CD4-positive, alpha-beta T cell (primary cell): Measurements from ENCODE around the gene FRAT1. TPM values are rescaled to one million over a fixed set of nuclear protein-coding genes. Genes with fewer than 3 reads are reported as not detected.

Experiments
- ATAC-seq: fragments of 200-7000 bp; cut with Tn5 transposase; one replicate; pipeline ENCODE4 v1.10.0; 2022; ENCODE audit warnings: mild to moderate bottlenecking; ENCODE audit not compliant: poor library complexity
- CTCF ChIA-PET: fragments of 350-600 bp; sonication (Branson Sonifier 250); formaldehyde crosslinking; loops from one replicate; lab custom pipeline; 2021; ENCODE audit warnings: antibody characterized with exemption, inconsistent platforms; lab: Charles Lee
- POLR2A ChIA-PET: fragments of 350-600 bp; sonication (Branson Sonifier 250); formaldehyde crosslinking; loops from one replicate; lab custom pipeline; 2021; ENCODE audit warnings: antibody characterized with exemption, inconsistent platforms; lab: Charles Lee
- DNase-seq, 14 experiments: peaks; one replicate each; pipeline ENCODE4 v3.0.0-alpha.2; 2013 to 2020; ENCODE audit warnings: mixed read lengths in 2 of 14
- H3K27ac ChIP-seq, 2 donors: one replicate each; pipeline versions ENCODE4 v1.5.1 to v1.7.0; 2013; ENCODE audit warnings: low read length in 2 of 2, low read depth in 1 of 2, mild to moderate bottlenecking in 1 of 2
- H3K27me3 ChIP-seq, 2 experiments: 1 replicate in 1 of 2; 2 replicates in 1 of 2; pipeline versions ENCODE4 v1.6.1 to v1.7.0; 2013; ENCODE audit warnings: low read length in 2 of 2, control low read depth in 1 of 2, mild to moderate bottlenecking in 1 of 2, moderate library complexity in 1 of 2; ENCODE audit not compliant: insufficient read depth in 2 of 2, control insufficient read depth in 1 of 2
- H3K36me3 ChIP-seq: one replicate; pipeline ENCODE4 v1.6.1; 2013; ENCODE audit warnings: low read length, control low read depth; ENCODE audit not compliant: insufficient read depth
- H3K4me1 ChIP-seq: one replicate; pipeline ENCODE4 v1.6.1; 2013; ENCODE audit warnings: low read length, control low read depth; ENCODE audit not compliant: insufficient read depth
- H3K4me3 ChIP-seq: one replicate; pipeline ENCODE4 v1.5.1; 2013; ENCODE audit warnings: mild to moderate bottlenecking, low read length, moderate library complexity
- H3K9me3 ChIP-seq, 2 experiments: 1 replicate in 1 of 2; 2 replicates in 1 of 2; pipeline versions ENCODE4 v1.6.1 to v1.7.0; 2013; ENCODE audit warnings: low read length in 2 of 2, mild to moderate bottlenecking in 2 of 2, control low read depth in 1 of 2, moderate library complexity in 1 of 2; ENCODE audit not compliant: control insufficient read depth in 1 of 2, insufficient read depth in 1 of 2
- H3K27ac Mint-ChIP-seq: one replicate; pipeline ENCODE4 v1.8.0; 2020; ENCODE audit warnings: mixed read lengths
- H3K27me3 Mint-ChIP-seq: one replicate; pipeline ENCODE4 v1.8.0; 2021; ENCODE audit warnings: mixed read lengths
- H3K36me3 Mint-ChIP-seq: one replicate; pipeline ENCODE4 v1.8.0; 2021; ENCODE audit warnings: low read depth, mixed read lengths
- H3K4me1 Mint-ChIP-seq: one replicate; pipeline ENCODE4 v1.8.0; 2021; ENCODE audit warnings: low read depth, mixed read lengths
- H3K4me3 Mint-ChIP-seq: one replicate; pipeline ENCODE4 v1.8.0; 2020; ENCODE audit warnings: mild to moderate bottlenecking, mixed read lengths
- H3K9me3 Mint-ChIP-seq: one replicate; pipeline ENCODE4 v1.8.0; 2020; ENCODE audit warnings: mixed read lengths
- intact Hi-C, 2 experiments: fragments of 100-400 bp; cut with DNase I in 1 of 2; cut with micrococcal nuclease in 1 of 2; formaldehyde crosslinking; loops; one replicate each; pipeline versions ENCODE4 v1.15.1 to v1.9.0; 2023 to 2025; cut with DNase I, micrococcal nuclease
- polyA plus RNA-seq, 2 donors: library from polyadenylated mRNA; unstranded; fragments of 120-200 nt; gene quantifications; one replicate each; pipeline ENCODE4 v1.2.1, GENCODE V29; 2013
- total RNA-seq, 174 experiments: library from RNA in 2 of 174; stranded (reverse) in 2 of 174; gene quantifications; one replicate each; pipeline ENCODE4 v1.2.3 and lab custom pipeline; 2021 to 2026
- TF ChIP-seq, protein P1 (sequence below): fragments of 200-600 bp; IDR thresholded peaks from one replicate; pipeline ENCODE4 v1.8.0; 2022; ENCODE audit warnings: antibody characterized with exemption, mild to moderate bottlenecking

FRAT1 gene, protein sequence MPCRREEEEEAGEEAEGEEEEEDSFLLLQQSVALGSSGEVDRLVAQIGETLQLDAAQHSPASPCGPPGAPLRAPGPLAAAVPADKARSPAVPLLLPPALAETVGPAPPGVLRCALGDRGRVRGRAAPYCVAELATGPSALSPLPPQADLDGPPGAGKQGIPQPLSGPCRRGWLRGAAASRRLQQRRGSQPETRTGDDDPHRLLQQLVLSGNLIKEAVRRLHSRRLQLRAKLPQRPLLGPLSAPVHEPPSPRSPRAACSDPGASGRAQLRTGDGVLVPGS
- 10 to 100 TPM; 45.2 to 45.5 TPM for total RNA-seq
- polyA plus RNA-seq (2013, experiment 1 of 2), result 13.8 TPM
- 10.3 TPM for polyA plus RNA-seq (2013, experiment 2 of 2)
- 0.61 to 114 (median 22.3) reads per million in 172 experiments for total RNA-seq (lab: John Stamatoyannopoulos, UW)

GRCh38 chr10:97318772-97319651 lies at the start of gene FRAT1:
Gene FRAT1, plus strand, starts transcription at chr10:97319271. Its CDS starts 183 bp downstream, at chr10:97319454.
- peak; percentile 85 to 96 (median 89) for DNase-seq
- peaks cover 36% of the 10 kb centered on the region for H3K4me1 ChIP-seq

DNA sequence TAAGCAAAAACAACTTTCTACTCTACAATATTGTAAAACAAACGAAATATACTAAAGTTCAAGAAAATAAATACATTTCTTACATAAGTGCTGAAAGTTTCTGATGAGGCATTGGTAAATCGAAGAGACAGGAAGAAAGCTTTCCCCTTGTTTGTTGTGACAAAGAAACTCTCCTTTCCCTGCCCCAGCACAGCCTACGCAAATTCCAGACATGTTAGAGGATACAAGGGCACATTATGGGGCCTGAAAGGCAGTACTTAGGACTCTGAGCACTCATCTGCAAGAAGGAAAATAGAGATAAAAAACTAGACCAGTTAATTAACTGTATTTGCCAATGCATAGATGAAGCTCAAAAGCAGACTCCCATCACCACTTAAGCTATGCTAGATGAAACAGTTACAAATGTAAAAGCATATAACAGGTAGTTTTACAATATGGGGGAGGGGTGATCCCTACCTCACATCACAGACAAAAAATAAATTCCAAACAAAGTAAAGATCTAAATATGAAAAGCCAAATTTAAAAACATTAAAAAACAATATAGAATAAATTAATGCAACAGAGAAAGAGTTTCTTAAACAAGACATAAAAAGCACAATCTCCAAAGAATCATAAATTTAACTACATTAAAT lies 48.4 kb upstream of the FRAT1 start:
- Mint-ChIP-seq H3K27ac (no peak overlapping the region), H3K4me3 (no peak overlapping the region), H3K36me3 (peaks cover 18% of the 10 kb centered on the region), H3K27me3 (no peaks in the 10 kb centered on the region), H3K4me1 (peaks cover 21% of the 10 kb centered on the region), H3K9me3 (no peaks in the 10 kb centered on the region)
- DNase-seq, result no peak
- Histone ChIP-seq H3K4me1 (no peaks in the 10 kb centered on the region), H3K27ac (no peak overlapping the region), H3K27me3 (no peaks in the 10 kb centered on the region), H3K36me3 (no peaks in the 10 kb centered on the region), H3K9me3 (no peaks in the 10 kb centered on the region), H3K4me3 (no peak overlapping the region)
- intact Hi-C loops, result no loop called here
- ATAC-seq, result no peak
- POLR2A ChIA-PET, result no interaction called here
- CTCF ChIA-PET, result interaction anchor here (2.1 kb wide), 1 partner anchor 8 kb away, joined by 11 read pairs; no protein-coding TSS in a partner anchor
- TF ChIP-seq, protein P1, sequence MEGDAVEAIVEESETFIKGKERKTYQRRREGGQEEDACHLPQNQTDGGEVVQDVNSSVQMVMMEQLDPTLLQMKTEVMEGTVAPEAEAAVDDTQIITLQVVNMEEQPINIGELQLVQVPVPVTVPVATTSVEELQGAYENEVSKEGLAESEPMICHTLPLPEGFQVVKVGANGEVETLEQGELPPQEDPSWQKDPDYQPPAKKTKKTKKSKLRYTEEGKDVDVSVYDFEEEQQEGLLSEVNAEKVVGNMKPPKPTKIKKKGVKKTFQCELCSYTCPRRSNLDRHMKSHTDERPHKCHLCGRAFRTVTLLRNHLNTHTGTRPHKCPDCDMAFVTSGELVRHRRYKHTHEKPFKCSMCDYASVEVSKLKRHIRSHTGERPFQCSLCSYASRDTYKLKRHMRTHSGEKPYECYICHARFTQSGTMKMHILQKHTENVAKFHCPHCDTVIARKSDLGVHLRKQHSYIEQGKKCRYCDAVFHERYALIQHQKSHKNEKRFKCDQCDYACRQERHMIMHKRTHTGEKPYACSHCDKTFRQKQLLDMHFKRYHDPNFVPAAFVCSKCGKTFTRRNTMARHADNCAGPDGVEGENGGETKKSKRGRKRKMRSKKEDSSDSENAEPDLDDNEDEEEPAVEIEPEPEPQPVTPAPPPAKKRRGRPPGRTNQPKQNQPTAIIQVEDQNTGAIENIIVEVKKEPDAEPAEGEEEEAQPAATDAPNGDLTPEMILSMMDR, result no peak

More at GRCh38 chr10:97318772-97319651, at the start of gene FRAT1:
- Mint-ChIP-seq H3K9me3 (no peaks in the 10 kb centered on the region), H3K27ac (peak within 1 kb of the TSS; percentile 98), H3K4me1 (peaks cover 38% of the 10 kb centered on the region), H3K36me3 (peaks cover 19% of the 10 kb centered on the region), H3K27me3 (no peaks in the 10 kb centered on the region), H3K4me3 (peak within 1 kb of the TSS; percentile 97)
- Histone ChIP-seq H3K4me3 (peak within 1 kb of the TSS; percentile 80), H3K27ac (peak within 1 kb of the TSS; percentile 99 to 100), H3K27me3 (no peaks in the 10 kb centered on the region), H3K9me3 (no peaks in the 10 kb centered on the region), H3K36me3 (no peaks in the 10 kb centered on the region)
- intact Hi-C loops, result loop anchor here (1.0 to 5.0 kb wide), 3 partner anchors 25 to 83 kb away; partner anchors contain the start of genes ARHGAP19 (in 1 of the 2) and RRP12 (in 1 of the 2)
- ChIA-PET POLR2A (interaction anchor here (0.7 to 3.5 kb wide), 15 partner anchors 8 to 487 kb away, joined by 3 to 178 read pairs (median 4); partner anchors contain the start of genes ARHGAP19, FRAT2 and RRP12), CTCF (interaction anchor here (0.9 to 2.2 kb wide), 4 partner anchors 9 to 81 kb away, joined by 3 to 24 read pairs (median 7); partner anchors contain the start of gene FRAT2)
- TF ChIP-seq, protein P1, result no peak
- peak; percentile 73 for ATAC-seq

DNA sequence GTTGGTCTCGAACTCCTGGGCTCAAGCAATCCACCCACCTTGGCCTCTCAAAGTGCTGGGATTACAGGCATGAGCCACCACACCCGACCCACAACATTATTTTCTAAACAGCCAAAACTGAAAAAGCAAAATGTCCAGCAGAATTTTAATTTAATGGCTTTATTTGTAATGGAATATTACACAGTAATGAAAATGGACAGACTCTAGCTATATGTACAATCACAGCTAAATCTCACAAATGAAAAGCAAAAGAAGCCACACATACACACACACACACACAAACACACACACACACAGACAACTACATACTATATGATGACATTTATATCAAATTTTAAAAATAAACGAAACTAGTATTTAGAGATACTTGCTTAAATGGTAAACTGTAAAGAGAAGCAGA lies 45.4 kb upstream of the FRAT1 start:
- no peaks in the 10 kb centered on the region for H3K9me3 ChIP-seq
- no peak for DNase-seq
- H3K27me3 Mint-ChIP-seq, result no peaks in the 10 kb centered on the region
- no peaks in the 10 kb centered on the region for H3K27me3 ChIP-seq
- ChIA-PET CTCF (no interaction called here), POLR2A (interaction anchor here (1.5 kb wide), 1 partner anchor 52 kb away, joined by 3 read pairs; no protein-coding TSS in a partner anchor)
- ATAC-seq, result no peak
- H3K4me3 ChIP-seq, result no peak overlapping the region
- H3K27ac Mint-ChIP-seq, result no peak overlapping the region
- H3K27ac ChIP-seq, result no peak overlapping the region
- no peaks in the 10 kb centered on the region for H3K9me3 Mint-ChIP-seq
- H3K4me3 Mint-ChIP-seq, result no peak overlapping the region
- peaks cover 9% of the 10 kb centered on the region for H3K4me1 Mint-ChIP-seq
- no peaks in the 10 kb centered on the region for H3K36me3 ChIP-seq
- TF ChIP-seq, protein P1, result no peak
- intact Hi-C loops, result no loop called here
- no peaks in the 10 kb centered on the region for H3K4me1 ChIP-seq
- no peaks in the 10 kb centered on the region for H3K36me3 Mint-ChIP-seq
